H1 (cell line): ENCODE data around the gene TTC29. TPM values are rescaled to one million over a fixed set of nuclear protein-coding genes. Genes with fewer than 3 reads are reported as not detected.

Experiments
- CHD1 ChIP-seq: IDR thresholded peaks from 2 replicates; pipeline ENCODE4 v1.6.1; 2012; ENCODE audit warnings: low read depth, low read length, improper control_type of control experiment
- RXRA ChIP-seq: IDR thresholded peaks from 2 replicates; pipeline ENCODE4 v1.6.1; 2011; ENCODE audit warnings: low read depth, mild to moderate bottlenecking, low read length, moderate library complexity; ENCODE audit not compliant: insufficient read depth
- polyA plus RNA-seq, 7 experiments: library from polyadenylated mRNA; depleted of rRNA in 3 of 7; stranded (reverse) in 5 of 7; unstranded in 2 of 7; fragments of >200 nt in 5 of 7; fragments of 200-250 nt in 2 of 7; gene quantifications; 1 replicate in 5 of 7; 2 replicates in 1 of 7; 4 replicates in 1 of 7; pipeline versions ENCODE4 v1.2.1 to v1.2.3, GENCODE V29; 2011 to 2013; ENCODE audit warnings: missing spikeins in 2 of 7, mixed read lengths in 2 of 7
- total RNA-seq: library from RNA; stranded (reverse); fragmentation: NEBNext Ultra II Directional; extraction: Animal tissue kit (Norgen Biotek cat#: 25700); gene quantifications from 2 replicates; pipeline ENCODE4 v1.2.1, GENCODE V29; 2021

Gene TTC29
- total and polyA plus RNA-seq, 2 of the 8 experiments (the other 6 are each of a cell fraction or from before 2014, with no cell fraction given), result 0.28 TPM; not detected in 1

DNA sequence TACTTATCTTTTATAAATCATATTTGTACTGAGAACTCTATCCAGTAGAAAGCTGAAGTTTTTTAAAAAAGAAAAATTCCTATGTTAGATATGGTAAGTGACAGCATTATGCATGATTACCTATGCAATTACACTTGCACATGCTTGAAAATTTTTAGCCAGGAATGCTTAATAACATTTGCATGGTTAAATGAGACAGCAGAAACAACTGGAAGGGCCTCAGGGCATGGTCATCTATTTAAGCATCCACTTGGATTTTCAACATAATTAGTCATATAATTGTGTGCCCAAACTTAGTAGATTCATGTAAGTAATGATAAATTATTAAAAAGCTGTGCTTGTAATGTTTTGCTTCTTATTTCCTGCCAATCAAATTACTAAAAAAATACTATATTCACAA is 151.9 kb downstream of the TTC29 start (continued):
- no peak for TF ChIP-seq RXRA
- no peak for TF ChIP-seq CHD1
- TF ChIP-seq, all 59 proteins: peak for 0
